Thoracic aorta (tissue), 2 donors: ENCODE results near the gene WNT11. TPM values are rescaled to one million over a fixed set of nuclear protein-coding genes. Genes with fewer than 3 reads are reported as not detected.

Experiments
- ATAC-seq: fragments of 150-250 bp; one replicate; pipeline ENCODE4 v1.8.0; 2017; ENCODE audit warnings: low read depth; ENCODE audit not compliant: insufficient number of reproducible peaks, low FRiP score
- DNase-seq: peaks from one replicate; pipeline ENCODE4 v3.0.0-alpha.2; 2020; ENCODE audit warnings: low spot score
- H3K27ac ChIP-seq, 2 donors: fragments of 200-600 bp; sonication (generic); 1 replicate in 1 of 2; 2 replicates in 1 of 2; pipeline ENCODE4 v1.5.1; 2016; ENCODE audit warnings: mild to moderate bottlenecking in 2 of 2, moderate library complexity in 2 of 2
- H3K27me3 ChIP-seq: fragments of 200-600 bp; sonication (generic); replicated peaks from 2 replicates; pipeline ENCODE4 v1.6.0; 2016; ENCODE audit warnings: mild to moderate bottlenecking; ENCODE audit not compliant: insufficient read depth
- H3K36me3 ChIP-seq: fragments of 200-600 bp; sonication (generic); one replicate; pipeline ENCODE4 v1.5.1; 2016
- H3K4me1 ChIP-seq, 2 donors: fragments of 200-600 bp; sonication (generic); 1 replicate in 1 of 2; 2 replicates in 1 of 2; pipeline versions ENCODE4 v1.5.1 to v1.6.0; 2016; ENCODE audit warnings: low read depth in 2 of 2, mild to moderate bottlenecking in 1 of 2; ENCODE audit not compliant: control insufficient read depth in 1 of 2
- H3K4me3 ChIP-seq: fragments of 200-600 bp; sonication (generic); 2 replicates; pipeline ENCODE4 v1.5.1; 2016; ENCODE audit warnings: mild to moderate bottlenecking
- H3K9me3 ChIP-seq: fragments of 200-600 bp; sonication (generic); 2 replicates; pipeline ENCODE4 v1.5.1; 2016
- CTCF ChIP-seq: fragments of 200-600 bp; sonication (generic); IDR thresholded peaks from one replicate; pipeline ENCODE4 v1.5.1; 2019; ENCODE audit warnings: antibody characterized with exemption
- total RNA-seq, 2 donors: library from RNA; depleted of rRNA; stranded (reverse); fragments of >200 nt; gene quantifications; one replicate each; pipeline versions ENCODE4 v1.1.0 to v1.2.3, GENCODE V29; 2016

WNT11 gene
- total RNA-seq, 2 donors from 2014 or later, result 12.0 to 35.1 TPM

- Histone ChIP-seq H3K4me3 (no peak overlapping the region), H3K27me3 (no peaks in the 10 kb centered on the region), H3K36me3 (no peaks in the 10 kb centered on the region), H3K4me1 (no peaks in the 10 kb centered on the region), H3K9me3 (no peaks in the 10 kb centered on the region), H3K27ac (no peak overlapping the region)
- DNase-seq, result no peak
- no peak for TF ChIP-seq CTCF
- no peak for ATAC-seq
Measured at GRCh38 chr11:76250520-76251225, 44.4 kb upstream of the WNT11 start.

- Histone ChIP-seq H3K4me3 (no peak overlapping the region), H3K27me3 (no peaks in the 10 kb centered on the region), H3K4me1 (no peaks in the 10 kb centered on the region), H3K27ac (no peak overlapping the region), H3K9me3 (no peaks in the 10 kb centered on the region), H3K36me3 (no peaks in the 10 kb centered on the region)
- DNase-seq, result no peak
- TF ChIP-seq CTCF, result no peak
- ATAC-seq, result no peak
Measured at GRCh38 chr11:76249195-76249741, 43.0 kb upstream of the WNT11 start.

GRCh38 chr11:76248210-76248609, 41.9 kb upstream of the WNT11 start:
- Histone ChIP-seq H3K4me3 (no peak overlapping the region), H3K27me3 (no peaks in the 10 kb centered on the region), H3K27ac (no peak overlapping the region), H3K4me1 (no peaks in the 10 kb centered on the region), H3K9me3 (no peaks in the 10 kb centered on the region), H3K36me3 (no peaks in the 10 kb centered on the region)
- ATAC-seq (no peak), DNase-seq (no peak)
- TF ChIP-seq CTCF, result no peak

GRCh38 chr11:76247091-76247490, 40.8 kb upstream of the WNT11 start:
- Histone ChIP-seq H3K4me3 (no peak overlapping the region), H3K9me3 (no peaks in the 10 kb centered on the region), H3K36me3 (no peaks in the 10 kb centered on the region), H3K27me3 (no peaks in the 10 kb centered on the region), H3K27ac (no peak overlapping the region), H3K4me1 (no peaks in the 10 kb centered on the region)
- DNase-seq, result no peak
- no peak for TF ChIP-seq CTCF
- no peak for ATAC-seq

GRCh38 chr11:76246271-76246933, 40.1 kb upstream of the WNT11 start:
- TF ChIP-seq CTCF, result no peak
- DNase-seq (no peak), ATAC-seq (no peak)

More at GRCh38 chr11:76246271-76246933, 40.1 kb upstream of the WNT11 start:
- Histone ChIP-seq H3K27me3 (no peaks in the 10 kb centered on the region), H3K9me3 (no peaks in the 10 kb centered on the region), H3K27ac (no peak overlapping the region), H3K4me1 (no peaks in the 10 kb centered on the region), H3K36me3 (no peaks in the 10 kb centered on the region), H3K4me3 (no peak overlapping the region)
